Measurements from ENCODE around the gene RPP25L.

Gene RPP25L

GRCh38 chr9:34565856-34566255, 46.0 kb downstream of the RPP25L start:
- DNase-seq = no peak

GRCh38 chr9:34564617-34565016, 47.3 kb downstream of the RPP25L start:
- no peak for DNase-seq

- no peak for DNase-seq
These were observed 48.6 kb downstream of the RPP25L start for GRCh38 chr9:34563262-34563661.

- DNase-seq = peak; percentile 52 to 59
These were observed 49.7 kb downstream of the RPP25L start for GRCh38 chr9:34562135-34562745.

GRCh38 chr9:34560599-34561214, 51.2 kb downstream of the RPP25L start:
- no peak for DNase-seq

All from activated CD4-positive, alpha-beta T cell treated with anti-CD3 and anti-CD28 coated beads, Interleukin-2, amount 50 U/mL, for 48 hours (primary cell).